ENCODE results near the gene PHETA2.
A peak's percentile ranks its signal among the peaks of the same experiment; 100 is the strongest.

The PHETA2 gene

GRCh38 chr22:42074132-42074811 lies at the start of gene PHETA2:
Gene PHETA2 (plus strand): TSS chr22:42074248. CDS start chr22:42077294, 3,046 bp downstream.
- DNase-seq (ENCODE audit: low spot score) = peak; percentile 83

- no peak for DNase-seq (ENCODE audit: low spot score)
Observed at GRCh38 chr22:42025421-42025820, 48.6 kb upstream of the PHETA2 start.

- no peak for DNase-seq (ENCODE audit: low spot score)
Observed at GRCh38 chr22:42026705-42027104, 47.3 kb upstream of the PHETA2 start.

GRCh38 chr22:42033263-42034181 lies 40.5 kb upstream of the PHETA2 start:
- no peak for DNase-seq (ENCODE audit: low spot score)

- no peak for DNase-seq (ENCODE audit: low spot score)
Observed at GRCh38 chr22:42035256-42035655, 38.8 kb upstream of the PHETA2 start.

GRCh38 chr22:42039271-42039670 lies 34.8 kb upstream of the PHETA2 start:
- DNase-seq (ENCODE audit: low spot score) = no peak

GRCh38 chr22:42041784-42042183 lies 32.3 kb upstream of the PHETA2 start:
- no peak for DNase-seq (ENCODE audit: low spot score)

- DNase-seq (ENCODE audit: low spot score) = no peak
Observed at GRCh38 chr22:42050641-42051180, 23.3 kb upstream of the PHETA2 start.

- no peak for DNase-seq (ENCODE audit: low spot score)
Observed at GRCh38 chr22:42052765-42053164, 21.3 kb upstream of the PHETA2 start.

GRCh38 chr22:42056757-42057511 lies 17.1 kb upstream of the PHETA2 start:
- DNase-seq (ENCODE audit: low spot score) = no peak

- DNase-seq (ENCODE audit: low spot score) = no peak
Observed at GRCh38 chr22:42060489-42060888, 13.6 kb upstream of the PHETA2 start.

GRCh38 chr22:42061041-42061440 lies 13.0 kb upstream of the PHETA2 start:
- no peak for DNase-seq (ENCODE audit: low spot score)

- DNase-seq (ENCODE audit: low spot score) = no peak
Observed at GRCh38 chr22:42062506-42063170, 11.4 kb upstream of the PHETA2 start.

- DNase-seq (ENCODE audit: low spot score) = no peak
Observed at GRCh38 chr22:42064629-42065028, 9.4 kb upstream of the PHETA2 start.

GRCh38 chr22:42065438-42066125 lies 8.5 kb upstream of the PHETA2 start:
- DNase-seq (ENCODE audit: low spot score) = no peak

GRCh38 chr22:42066126-42066761 lies 7.8 kb upstream of the PHETA2 start:
- no peak for DNase-seq (ENCODE audit: low spot score)

- no peak for DNase-seq (ENCODE audit: low spot score)
Observed at GRCh38 chr22:42066937-42067336, 7.1 kb upstream of the PHETA2 start.

GRCh38 chr22:42067671-42068251 lies 6.3 kb upstream of the PHETA2 start:
- DNase-seq (ENCODE audit: low spot score) = no peak

GRCh38 chr22:42068291-42068690 lies 5.8 kb upstream of the PHETA2 start:
- no peak for DNase-seq (ENCODE audit: low spot score)
